Subcutaneous adipose tissue (tissue), 4 donors: ENCODE measurements around the gene LPCAT2. TPM values are rescaled to one million over a fixed set of nuclear protein-coding genes. Genes with fewer than 3 reads are reported as not detected.

Source experiments
- CTCF ChIP-seq: fragments of 450-650 bp; IDR thresholded peaks from one replicate; pipeline ENCODE4 v1.5.1; 2016; ENCODE audit warnings: low read depth, mild to moderate bottlenecking, control low read depth, antibody characterized with exemption, moderate library complexity
- total RNA-seq, 4 donors: library from RNA; depleted of rRNA; stranded (reverse); fragments of >200 nt; gene quantifications; one replicate each; pipeline ENCODE4 v1.1.0, GENCODE V29; 2016

LPCAT2 gene, protein sequence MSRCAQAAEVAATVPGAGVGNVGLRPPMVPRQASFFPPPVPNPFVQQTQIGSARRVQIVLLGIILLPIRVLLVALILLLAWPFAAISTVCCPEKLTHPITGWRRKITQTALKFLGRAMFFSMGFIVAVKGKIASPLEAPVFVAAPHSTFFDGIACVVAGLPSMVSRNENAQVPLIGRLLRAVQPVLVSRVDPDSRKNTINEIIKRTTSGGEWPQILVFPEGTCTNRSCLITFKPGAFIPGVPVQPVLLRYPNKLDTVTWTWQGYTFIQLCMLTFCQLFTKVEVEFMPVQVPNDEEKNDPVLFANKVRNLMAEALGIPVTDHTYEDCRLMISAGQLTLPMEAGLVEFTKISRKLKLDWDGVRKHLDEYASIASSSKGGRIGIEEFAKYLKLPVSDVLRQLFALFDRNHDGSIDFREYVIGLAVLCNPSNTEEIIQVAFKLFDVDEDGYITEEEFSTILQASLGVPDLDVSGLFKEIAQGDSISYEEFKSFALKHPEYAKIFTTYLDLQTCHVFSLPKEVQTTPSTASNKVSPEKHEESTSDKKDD
- total RNA-seq: 10 to 100 TPM; 14.1 to 37.1 (median 18.5) TPM

DNA sequence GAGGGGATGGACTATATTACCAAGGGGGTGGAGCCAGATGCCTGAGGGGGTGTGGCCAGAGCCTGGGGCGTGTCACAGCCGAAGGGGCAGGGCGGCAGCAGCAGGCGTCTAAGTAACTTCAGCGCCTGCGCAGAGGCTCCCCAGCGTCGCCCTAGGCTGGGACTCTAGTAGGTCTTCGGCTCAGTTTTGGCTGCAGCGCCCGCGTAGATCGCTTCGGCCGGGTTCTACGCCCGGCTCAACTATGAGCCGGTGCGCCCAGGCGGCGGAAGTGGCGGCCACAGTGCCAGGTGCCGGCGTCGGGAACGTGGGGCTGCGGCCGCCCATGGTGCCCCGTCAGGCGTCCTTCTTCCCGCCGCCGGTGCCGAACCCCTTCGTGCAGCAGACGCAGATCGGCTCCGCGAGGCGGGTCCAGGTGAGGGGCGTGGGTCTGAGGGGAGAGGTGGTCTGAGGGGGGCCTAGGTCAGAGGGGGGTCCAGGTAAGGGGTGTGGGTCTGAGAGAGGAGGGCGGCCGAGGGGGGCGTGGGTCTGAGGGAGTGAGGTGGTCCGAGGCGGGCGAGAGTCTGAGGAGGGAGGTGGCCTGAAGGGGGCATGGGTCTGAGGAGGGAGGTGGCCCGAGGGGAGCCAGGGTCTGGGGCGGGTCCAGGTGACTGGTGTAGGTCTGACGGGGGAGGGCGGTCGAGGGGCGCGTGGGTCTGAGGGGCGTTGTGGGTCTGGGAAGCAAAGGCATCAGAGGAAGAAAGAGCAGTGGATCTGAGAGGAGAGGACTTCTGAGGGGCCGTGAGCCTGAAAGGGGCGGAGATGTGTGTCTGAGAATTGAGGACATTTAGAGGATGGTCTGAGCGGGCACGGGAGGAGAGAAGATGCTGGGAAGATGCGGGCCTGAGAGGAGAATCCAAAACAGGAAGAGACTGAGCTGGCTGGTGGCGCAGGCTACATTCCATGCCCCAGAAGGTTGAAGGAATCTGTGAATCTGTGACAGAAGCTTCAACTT lies at the start of gene LPCAT2:
Gene LPCAT2, plus strand, starts transcription at position 132 of the 991 bp plus-strand sequence. Its CDS starts 110 bp downstream, at position 242.
- TF ChIP-seq CTCF: no peak

DNA sequence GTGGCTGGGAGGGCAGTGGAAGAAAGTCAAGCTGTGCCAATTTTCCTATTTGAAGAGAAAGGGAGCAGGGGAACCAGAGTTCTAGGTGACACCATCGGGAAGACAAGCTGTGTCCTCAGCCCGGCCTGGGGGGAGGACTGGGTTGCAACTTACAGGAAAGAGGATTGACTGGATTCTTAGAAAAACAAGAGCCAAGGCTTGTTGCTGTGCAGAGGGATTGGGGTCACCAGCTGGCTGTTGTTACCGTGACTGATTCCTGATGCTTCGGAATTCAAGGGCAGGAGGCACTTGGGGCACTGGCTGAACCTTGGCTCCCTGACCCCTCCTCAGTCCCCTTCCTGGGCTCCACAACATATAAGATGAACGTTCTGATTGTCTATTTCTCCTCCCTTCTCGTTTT lies 46.6 kb upstream of the LPCAT2 start:
- no peak for TF ChIP-seq CTCF

- no peak for TF ChIP-seq CTCF
These were observed 44.5 kb upstream of the LPCAT2 start for GRCh38 chr16:55464375-55464774.

GRCh38 chr16:55465077-55465896 lies 43.6 kb upstream of the LPCAT2 start:
- no peak for TF ChIP-seq CTCF

GRCh38 chr16:55466209-55466608 lies 42.7 kb upstream of the LPCAT2 start:
- TF ChIP-seq CTCF: no peak

DNA sequence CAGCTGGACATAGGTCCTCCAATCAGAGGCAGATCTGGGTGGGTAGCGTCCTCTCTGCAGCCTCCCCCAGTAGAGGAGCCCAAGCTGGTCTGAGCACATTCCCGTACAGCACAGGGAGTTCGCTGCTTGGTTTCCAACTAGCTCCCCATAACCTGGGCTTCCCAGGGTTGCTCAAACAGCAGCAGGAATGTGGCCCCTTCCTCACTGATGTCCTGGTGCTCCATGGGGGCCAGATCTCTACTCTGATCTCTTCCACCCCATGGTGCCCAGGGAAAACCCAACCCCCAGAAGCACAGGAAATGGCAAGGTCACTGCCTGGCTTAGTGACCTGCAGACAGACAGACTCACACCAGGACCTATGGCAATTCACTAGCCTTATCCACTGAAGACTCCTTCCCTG lies 41.0 kb upstream of the LPCAT2 start:
- TF ChIP-seq CTCF: no peak
